ENCODE measurements around the gene UBR4.

Gene UBR4

DNA sequence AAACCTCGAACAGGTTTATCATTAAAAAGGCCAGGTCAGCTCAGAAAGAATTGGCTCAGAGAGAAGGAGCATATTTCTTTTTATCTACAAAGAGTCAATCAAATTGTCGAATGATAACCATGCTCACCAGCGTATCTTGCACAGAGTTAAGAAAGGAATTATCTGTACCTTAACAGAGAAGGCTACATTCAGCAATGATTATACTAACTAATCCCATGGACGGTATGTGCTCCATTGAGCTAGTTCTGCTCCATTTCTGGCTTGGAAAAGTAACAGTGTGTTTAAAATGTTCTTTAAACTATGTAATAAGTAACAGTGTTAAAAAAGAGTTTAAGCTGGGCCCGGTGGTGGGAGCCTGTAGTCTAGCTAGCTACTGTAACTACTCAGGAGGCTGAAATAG lies 4.2 kb downstream of the UBR4 start:
- peaks cover 99% of the 10 kb centered on the region for H3K79me2 ChIP-seq (ENCODE audit: insufficient read depth, low read length)
- no peak overlapping the region for H2AFZ ChIP-seq (ENCODE audit: low read depth, low read length)
- ATAC-seq (ENCODE audit: insufficient read depth, low read depth) (no peak), DNase-seq (no peak)
- TF ChIP-seq CTCF (IDR thresholded peaks at IDR 0.05; ENCODE audit: borderline replicate concordance, extremely low read depth, low read length, poor library complexity, severe bottlenecking) (no peak), EZH2 (IDR thresholded peaks at IDR 0.05; ENCODE audit: borderline replicate concordance, low read depth, low read length, severe bottlenecking) (no peak)
- no peaks in the 10 kb centered on the region for H3K27me3 ChIP-seq (ENCODE audit: insufficient read depth, low read length, poor library complexity)
- peaks cover 45% of the 10 kb centered on the region for H3K4me1 ChIP-seq (ENCODE audit: insufficient read depth, low read length)
- no peak overlapping the region for H3K9ac ChIP-seq (ENCODE audit: low read depth, low read length)
- H3K36me3 ChIP-seq (ENCODE audit: insufficient read depth, low read length) = peaks cover 11% of the 10 kb centered on the region
- peaks cover 75% of the 10 kb centered on the region; the same call in 1 of the 2 replicates for H4K20me1 ChIP-seq (ENCODE audit: insufficient read depth, low read length)
- H3K4me3 ChIP-seq (ENCODE audit: low read depth in 1 of 2, low read length in 2 of 2) = no peak overlapping the region
- H3K9me3 ChIP-seq (ENCODE audit: insufficient read depth, low read length, severe bottlenecking) = no peaks in the 10 kb centered on the region
- no peak overlapping the region for H3K27ac ChIP-seq (ENCODE audit: low read length)
- peak overlapping the region; percentile 16; the same call in 1 of the 2 replicates for H3K4me2 ChIP-seq (ENCODE audit: insufficient read depth, low read length)

DNA sequence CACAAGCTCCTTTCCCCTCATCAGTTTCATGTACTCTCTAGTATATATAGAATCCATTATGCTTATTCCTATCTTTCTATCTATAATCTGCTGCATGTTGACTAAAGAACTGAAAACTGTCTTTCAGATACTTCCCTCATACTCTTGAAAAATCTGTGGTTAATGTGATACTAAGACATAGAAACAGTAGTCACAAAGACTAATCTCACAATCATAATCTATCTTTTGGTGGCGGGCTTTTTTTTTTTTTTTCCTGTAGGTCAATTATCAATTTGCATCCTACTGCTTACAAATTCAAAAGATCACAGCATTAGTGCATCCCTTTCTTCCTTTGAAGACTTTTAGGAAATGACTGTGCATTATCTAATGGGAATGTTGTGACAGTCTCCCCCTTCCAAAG lies 4.7 kb downstream of the UBR4 start:
- no peak for DNase-seq
- Histone ChIP-seq H4K20me1 (ENCODE audit: insufficient read depth, low read length) (peaks cover 75% of the 10 kb centered on the region; the same call in 1 of the 2 replicates), H3K4me1 (ENCODE audit: insufficient read depth, low read length) (peaks cover 42% of the 10 kb centered on the region), H3K9me3 (ENCODE audit: insufficient read depth, low read length, severe bottlenecking) (no peaks in the 10 kb centered on the region), H2AFZ (ENCODE audit: low read depth, low read length) (no peak overlapping the region), H3K79me2 (ENCODE audit: insufficient read depth, low read length) (peaks cover 99% of the 10 kb centered on the region), H3K27me3 (ENCODE audit: insufficient read depth, low read length, poor library complexity) (no peaks in the 10 kb centered on the region), H3K4me3 (ENCODE audit: low read depth in 1 of 2, low read length in 2 of 2) (no peak overlapping the region), H3K36me3 (ENCODE audit: insufficient read depth, low read length) (peaks cover 14% of the 10 kb centered on the region), H3K4me2 (ENCODE audit: insufficient read depth, low read length) (peak overlapping the region; percentile 16; the same call in 1 of the 2 replicates), H3K9ac (ENCODE audit: low read depth, low read length) (no peak overlapping the region), H3K27ac (ENCODE audit: low read length) (no peak overlapping the region)
- TF ChIP-seq CTCF (IDR thresholded peaks at IDR 0.05; ENCODE audit: borderline replicate concordance, extremely low read depth, low read length, poor library complexity, severe bottlenecking) = no peak
- no peak for TF ChIP-seq EZH2 (IDR thresholded peaks at IDR 0.05; ENCODE audit: borderline replicate concordance, low read depth, low read length, severe bottlenecking)
- no peak for ATAC-seq (ENCODE audit: insufficient read depth, low read depth)

DNA sequence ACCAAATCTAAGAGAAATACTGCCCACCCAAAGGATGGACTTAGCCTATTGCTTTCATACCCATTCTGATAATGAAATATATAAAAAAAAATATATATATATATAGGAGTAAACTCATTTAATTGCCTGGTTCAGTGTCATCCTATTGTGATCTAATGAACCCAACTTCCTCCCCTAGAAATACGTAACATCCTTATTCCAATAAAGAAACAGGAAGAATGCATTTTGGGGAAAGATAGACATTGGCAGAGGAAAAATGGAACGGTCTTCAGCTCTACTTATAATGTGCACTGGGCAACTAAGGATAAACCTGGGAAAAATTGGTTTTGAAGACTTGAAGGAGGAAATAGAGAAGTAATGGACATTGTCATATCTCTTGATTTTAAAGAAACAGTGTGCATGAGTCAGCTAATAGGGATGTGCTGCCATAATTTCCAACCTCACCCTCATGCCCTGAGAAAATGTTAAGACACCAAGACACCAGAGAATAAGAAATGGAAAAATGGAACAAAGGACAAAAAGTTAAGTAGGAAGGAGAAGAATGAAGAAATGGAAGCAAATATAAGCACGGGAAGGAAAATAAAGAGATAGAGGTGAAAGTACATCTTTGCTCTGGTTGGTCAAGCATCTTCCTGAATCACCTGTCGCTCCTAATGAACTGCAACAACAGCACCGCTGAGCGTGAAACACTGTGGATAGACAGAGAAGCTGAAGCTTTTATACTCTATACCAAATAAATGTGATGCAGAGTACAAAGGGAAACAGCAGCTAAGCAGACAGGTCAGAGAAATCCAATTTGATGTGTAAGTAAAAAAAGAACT lies 5.4 kb downstream of the UBR4 start:
- peaks cover 42% of the 10 kb centered on the region for H3K4me1 ChIP-seq (ENCODE audit: insufficient read depth, low read length)
- H4K20me1 ChIP-seq (ENCODE audit: insufficient read depth, low read length) = peaks cover 74% of the 10 kb centered on the region; the same call in 1 of the 2 replicates
- H2AFZ ChIP-seq (ENCODE audit: low read depth, low read length) = no peak overlapping the region
- H3K9ac ChIP-seq (ENCODE audit: low read depth, low read length) = no peak overlapping the region
- peaks cover 98% of the 10 kb centered on the region for H3K79me2 ChIP-seq (ENCODE audit: insufficient read depth, low read length)
- DNase-seq (no peak), ATAC-seq (ENCODE audit: insufficient read depth, low read depth) (no peak)
- peaks cover 22% of the 10 kb centered on the region for H3K36me3 ChIP-seq (ENCODE audit: insufficient read depth, low read length)
- TF ChIP-seq CTCF (IDR thresholded peaks at IDR 0.05; ENCODE audit: borderline replicate concordance, extremely low read depth, low read length, poor library complexity, severe bottlenecking) = no peak
- no peak for TF ChIP-seq EZH2 (IDR thresholded peaks at IDR 0.05; ENCODE audit: borderline replicate concordance, low read depth, low read length, severe bottlenecking)
- no peak overlapping the region for H3K27ac ChIP-seq (ENCODE audit: low read length)
- H3K4me3 ChIP-seq (ENCODE audit: low read depth in 1 of 2, low read length in 2 of 2) = no peak overlapping the region
- H3K9me3 ChIP-seq (ENCODE audit: insufficient read depth, low read length, severe bottlenecking) = no peaks in the 10 kb centered on the region
- H3K4me2 ChIP-seq (ENCODE audit: insufficient read depth, low read length) = no peak overlapping the region
- H3K27me3 ChIP-seq (ENCODE audit: insufficient read depth, low read length, poor library complexity) = no peaks in the 10 kb centered on the region
